GM12878 (cell line): ENCODE results near the gene FMNL2. TPM values are rescaled to one million over a fixed set of nuclear protein-coding genes. Genes with fewer than 3 reads are reported as not detected.

Experiments
- ATAC-seq: fragments of 200-7000 bp; cut with Tn5 transposase; 3 replicates; pipeline ENCODE4 v1.9.1; 2020; ENCODE audit warnings: mild to moderate bottlenecking, moderate library complexity
- BruUV-seq: library from RNA; stranded (reverse); fragments of 400-500 nt; replicated peaks from 2 replicates; lab custom pipeline; 2021; lab: Mats Ljungman, UMichigan
- CTCF ChIA-PET: fragments of 300-600 bp; sonication (Branson Sonifier 250); formaldehyde crosslinking; extraction: SDS; loops from one replicate; lab custom pipeline; 2021; ENCODE audit warnings: inconsistent platforms; lab: Yijun Ruan, JAX
- POLR2A ChIA-PET: fragments of 350-600 bp; formaldehyde crosslinking; extraction: SDS; loops from one replicate; lab custom pipeline; 2021; ENCODE audit warnings: inconsistent platforms; lab: Charles Lee
- RAD21 ChIA-PET: fragments of 300-600 bp; sonication (Branson Sonifier 250); formaldehyde crosslinking; loops from one replicate; lab custom pipeline; 2023; ENCODE audit warnings: antibody characterized with exemption; ENCODE audit not compliant: unreplicated experiment; lab: Charles Lee
- SMC1A ChIA-PET: fragments of 300-600 bp; sonication (Branson Sonifier 250); formaldehyde crosslinking; loops from one replicate; lab custom pipeline; 2023; ENCODE audit not compliant: unreplicated experiment, uncharacterized antibody; lab: Charles Lee
- DNase-seq: peaks from one replicate; pipeline ENCODE4 v3.0.0-alpha.2; 2011; ENCODE audit warnings: low read depth, low spot score
- FAIRE-seq: peaks from 3 replicates; lab custom pipeline; 2011; peaks lifted over from hg19 to GRCh38; lab: Jason Lieb, UNC
- H2AFZ ChIP-seq: 2 replicates; pipeline ENCODE4 v1.6.0; 2011; ENCODE audit warnings: low read depth, low read length, control low read depth; ENCODE audit not compliant: control insufficient read depth
- H3K27ac ChIP-seq: 2 replicates; pipeline ENCODE4 v1.5.1; 2011; ENCODE audit warnings: control low read depth; ENCODE audit not compliant: control insufficient read depth, insufficient read depth
- H3K27me3 ChIP-seq, 2 experiments: replicated peaks in 1 of 2; 2 replicates each; pipeline versions ENCODE4 v1.6.0 to v1.6.1; 2011; ENCODE audit warnings: low read length in 1 of 2; ENCODE audit not compliant: control insufficient read depth in 2 of 2, insufficient read depth in 2 of 2
- H3K36me3 ChIP-seq, 2 experiments: 2 replicates each; pipeline ENCODE4 v1.5.1; 2011; ENCODE audit warnings: low read length in 1 of 2; ENCODE audit not compliant: control insufficient read depth in 2 of 2, insufficient read depth in 2 of 2
- H3K4me1 ChIP-seq: 2 replicates; pipeline ENCODE4 v1.6.1; 2011; ENCODE audit warnings: mild to moderate bottlenecking, low read length, moderate library complexity, mixed read lengths; ENCODE audit not compliant: control insufficient read depth, insufficient read depth
- H3K4me2 ChIP-seq: 2 replicates; pipeline ENCODE4 v1.6.0; 2011; ENCODE audit warnings: control low read depth; ENCODE audit not compliant: control insufficient read depth, insufficient read depth
- H3K4me3 ChIP-seq: fragments of 200-600 bp; sonication (generic); 2 replicates; pipeline ENCODE4 v1.5.1; 2016
- H3K79me2 ChIP-seq: 2 replicates; pipeline ENCODE4 v1.6.0; 2011; ENCODE audit warnings: low read length; ENCODE audit not compliant: control insufficient read depth, insufficient read depth
- H3K9ac ChIP-seq: 2 replicates; pipeline ENCODE4 v1.8.0; 2011; ENCODE audit warnings: low read length, control low read depth, mixed read lengths; ENCODE audit not compliant: control insufficient read depth, insufficient read depth
- H3K9me3 ChIP-seq: replicated peaks from 3 replicates; pipeline ENCODE4 v1.5.1; 2011; ENCODE audit warnings: mild to moderate bottlenecking, low read length; ENCODE audit not compliant: control insufficient read depth, insufficient read depth
- H4K20me1 ChIP-seq: 2 replicates; pipeline ENCODE4 v1.6.0; 2011; ENCODE audit not compliant: control insufficient read depth, insufficient read depth
- NFXL1 ChIP-seq: fragments of 450-650 bp; IDR thresholded peaks from 2 replicates; pipeline ENCODE4 v1.6.1; 2017; ENCODE audit warnings: antibody characterized with exemption, mild to moderate bottlenecking, borderline replicate concordance
- POU2F2 ChIP-seq: IDR thresholded peaks from 3 replicates; pipeline ENCODE4 v1.6.1; 2011; ENCODE audit warnings: low read depth, mild to moderate bottlenecking, low read length, borderline replicate concordance
- ZNF207 ChIP-seq: fragments of 450-650 bp; IDR thresholded peaks from 2 replicates; pipeline ENCODE4 v1.6.1; 2014; ENCODE audit warnings: antibody characterized with exemption, mild to moderate bottlenecking, borderline replicate concordance
- WGBS: methylation state at CpG from one replicate; pipeline ENCODE4 v1.1.6; 2016; ENCODE audit warnings: low lambda C conversion rate; ENCODE audit not compliant: insufficient replicate concordance, insufficient coverage; ENCODE audit errors: missing lambda C conversion rate; 5-methylcytosine and 5-hydroxymethylcytosine counted together
- in situ Hi-C: fragments of 300-500 bp; cut with MboI; formaldehyde crosslinking; loops from 9 replicates; pipeline ENCODE4 v1.14.3; 2018; ENCODE audit warnings: mixed read lengths
- intact Hi-C: fragments of 100-400 bp; cut with micrococcal nuclease; formaldehyde crosslinking; loops from one replicate; pipeline ENCODE4 v1.14.2; 2022; ENCODE audit not compliant: unreplicated experiment
- polyA plus RNA-seq, 11 experiments: library from polyadenylated mRNA; depleted of rRNA in 4 of 11; unstranded in 6 of 11; stranded (reverse) in 5 of 11; fragments of >200 nt; fragmentation: Nextera tagmentation in 4 of 11; fragmentation: Illumina TruSeq in 1 of 11; extraction: Ambion mirVana in 4 of 11; extraction: Trizol in 1 of 11; gene quantifications; 1 replicate in 1 of 11; 2 replicates in 10 of 11; pipeline versions ENCODE4 v1.2.1 to v1.2.3, GENCODE V29; 2011 to 2016; ENCODE audit warnings: inconsistent platforms in 2 of 11, missing spikeins in 2 of 11, low read depth in 1 of 11
- total RNA-seq, 4 experiments: library from RNA; depleted of rRNA in 3 of 4; stranded (reverse); fragments of >200 nt in 3 of 4; fragmentation: Illumina TruSeq in 1 of 4; extraction: Trizol in 1 of 4; gene quantifications; 2 replicates each; pipeline versions ENCODE4 v1.2.1 to v1.2.3, GENCODE V29; 2013 to 2021
- TF ChIP-seq, protein P1 (sequence below): fragments of 450-650 bp; formaldehyde crosslinking; IDR thresholded peaks from 2 replicates; pipeline ENCODE4 v1.5.0; 2022; ENCODE audit warnings: mild to moderate bottlenecking, missing genetic modification characterization

Gene FMNL2
- total and polyA plus RNA-seq, 10 of the 15 experiments (the other 5 are each of a cell fraction or from before 2014, with no cell fraction given), result 0.13 to 9.9 (median 0.35) TPM

- H3K79me2 ChIP-seq, result no peaks in the 10 kb centered on the region; the same call in 1 of the 2 replicates
Observed at GRCh38 chr2:152426801-152427200, 91.8 kb downstream of the FMNL2 start.

More at GRCh38 chr2:152426801-152427200, 91.8 kb downstream of the FMNL2 start:
- ChIA-PET SMC1A (interaction anchor here (0.8 to 1.4 kb wide), 3 partner anchors 12 to 21 kb away, joined by 3 to 4 read pairs (median 3); no protein-coding TSS in a partner anchor), CTCF (interaction anchor here (1.0 to 1.1 kb wide), 2 partner anchors 10 to 16 kb away, joined by 3 read pairs; no protein-coding TSS in a partner anchor), RAD21 (interaction anchor here (0.7 to 1.1 kb wide), 2 partner anchors 12 to 209 kb away, joined by 3 read pairs; no protein-coding TSS in a partner anchor), POLR2A (interaction anchor here (0.9 to 1.2 kb wide), 2 partner anchors 12 to 51 kb away, joined by 3 to 4 read pairs; no protein-coding TSS in a partner anchor)
- TF ChIP-seq NFXL1, result no peak
- TF ChIP-seq, protein P1, sequence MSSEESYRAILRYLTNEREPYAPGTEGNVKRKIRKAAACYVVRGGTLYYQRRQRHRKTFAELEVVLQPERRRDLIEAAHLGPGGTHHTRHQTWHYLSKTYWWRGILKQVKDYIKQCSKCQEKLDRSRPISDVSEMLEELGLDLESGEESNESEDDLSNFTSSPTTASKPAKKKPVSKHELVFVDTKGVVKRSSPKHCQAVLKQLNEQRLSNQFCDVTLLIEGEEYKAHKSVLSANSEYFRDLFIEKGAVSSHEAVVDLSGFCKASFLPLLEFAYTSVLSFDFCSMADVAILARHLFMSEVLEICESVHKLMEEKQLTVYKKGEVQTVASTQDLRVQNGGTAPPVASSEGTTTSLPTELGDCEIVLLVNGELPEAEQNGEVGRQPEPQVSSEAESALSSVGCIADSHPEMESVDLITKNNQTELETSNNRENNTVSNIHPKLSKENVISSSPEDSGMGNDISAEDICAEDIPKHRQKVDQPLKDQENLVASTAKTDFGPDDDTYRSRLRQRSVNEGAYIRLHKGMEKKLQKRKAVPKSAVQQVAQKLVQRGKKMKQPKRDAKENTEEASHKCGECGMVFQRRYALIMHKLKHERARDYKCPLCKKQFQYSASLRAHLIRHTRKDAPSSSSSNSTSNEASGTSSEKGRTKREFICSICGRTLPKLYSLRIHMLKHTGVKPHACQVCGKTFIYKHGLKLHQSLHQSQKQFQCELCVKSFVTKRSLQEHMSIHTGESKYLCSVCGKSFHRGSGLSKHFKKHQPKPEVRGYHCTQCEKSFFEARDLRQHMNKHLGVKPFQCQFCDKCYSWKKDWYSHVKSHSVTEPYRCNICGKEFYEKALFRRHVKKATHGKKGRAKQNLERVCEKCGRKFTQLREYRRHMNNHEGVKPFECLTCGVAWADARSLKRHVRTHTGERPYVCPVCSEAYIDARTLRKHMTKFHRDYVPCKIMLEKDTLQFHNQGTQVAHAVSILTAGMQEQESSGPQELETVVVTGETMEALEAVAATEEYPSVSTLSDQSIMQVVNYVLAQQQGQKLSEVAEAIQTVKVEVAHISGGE, result no peak
- no peak for TF ChIP-seq POU2F2
- TF ChIP-seq ZNF207, result no peak
- H3K4me1 ChIP-seq, result no peaks in the 10 kb centered on the region
- no TSS peak for BruUV-seq
- H3K36me3 ChIP-seq, result no peaks in the 10 kb centered on the region
- H3K27ac ChIP-seq, result no peak overlapping the region
- no peaks in the 10 kb centered on the region; the same call in 2 of the 3 replicates for H3K9me3 ChIP-seq
- ATAC-seq (no peak), FAIRE-seq (no peak), DNase-seq (no peak)
- no peak overlapping the region for H2AFZ ChIP-seq
- no peaks in the 10 kb centered on the region for H3K27me3 ChIP-seq
- H3K4me3 ChIP-seq, result no peak overlapping the region
- intact Hi-C loops, result loop anchor here (5.0 kb wide), 1 partner anchor 90 kb away; the partner anchor contains the start of gene FMNL2
- no peak overlapping the region for H3K9ac ChIP-seq
- WGBS, result 64% methylated on average over 4 of the region's 4 CpGs
- no peak overlapping the region for H3K4me2 ChIP-seq
- in situ Hi-C loops, result no loop called here
- H4K20me1 ChIP-seq, result no peaks in the 10 kb centered on the region
